AG04450 (cell line): ENCODE measurements around the gene KIAA1671. TPM values are rescaled to one million over a fixed set of nuclear protein-coding genes. Genes with fewer than 3 reads are reported as not detected.

Source experiments
- CTCF ChIA-PET: fragments of 300-600, 350-600 bp; formaldehyde crosslinking; extraction: SDS; loops from one replicate; lab custom pipeline; 2022; ENCODE audit warnings: antibody characterized with exemption, inconsistent platforms; lab: Charles Lee
- POLR2A ChIA-PET: fragments of 350-600 bp; formaldehyde crosslinking; extraction: SDS; loops from one replicate; lab custom pipeline; 2021; ENCODE audit warnings: antibody characterized with exemption, inconsistent platforms; lab: Yijun Ruan, JAX
- DNase-seq: peaks from one replicate; pipeline ENCODE4 v3.0.0-alpha.2; 2011; ENCODE audit warnings: low read depth, low spot score
- H3K27ac ChIP-seq: one replicate; pipeline ENCODE4 v1.5.1; 2012; ENCODE audit warnings: low read depth, low read length, control low read depth
- H3K27me3 ChIP-seq: one replicate; pipeline ENCODE4 v1.6.0; 2012; ENCODE audit warnings: low read length; ENCODE audit not compliant: control insufficient read depth, insufficient read depth
- H3K4me3 ChIP-seq: 2 replicates; pipeline ENCODE4 v1.5.1; 2011; ENCODE audit warnings: mild to moderate bottlenecking, low read depth, low read length, control low read depth
- H3K9me3 ChIP-seq: 2 replicates; pipeline ENCODE4 v1.5.1; 2012; ENCODE audit warnings: low read length; ENCODE audit not compliant: control insufficient read depth, insufficient read depth
- CTCF ChIP-seq: IDR thresholded peaks from 2 replicates; pipeline ENCODE4 v1.5.1; 2011; ENCODE audit warnings: low read depth, low read length, control low read depth, inconsistent platforms
- polyA plus RNA-seq: library from polyadenylated mRNA; depleted of rRNA; stranded (reverse); fragments of >200 nt; gene quantifications from 2 replicates; pipeline ENCODE4 v1.2.3, GENCODE V29; 2011

The KIAA1671 gene
- polyA plus RNA-seq, 1 experiment: 0.02 TPM

DNA sequence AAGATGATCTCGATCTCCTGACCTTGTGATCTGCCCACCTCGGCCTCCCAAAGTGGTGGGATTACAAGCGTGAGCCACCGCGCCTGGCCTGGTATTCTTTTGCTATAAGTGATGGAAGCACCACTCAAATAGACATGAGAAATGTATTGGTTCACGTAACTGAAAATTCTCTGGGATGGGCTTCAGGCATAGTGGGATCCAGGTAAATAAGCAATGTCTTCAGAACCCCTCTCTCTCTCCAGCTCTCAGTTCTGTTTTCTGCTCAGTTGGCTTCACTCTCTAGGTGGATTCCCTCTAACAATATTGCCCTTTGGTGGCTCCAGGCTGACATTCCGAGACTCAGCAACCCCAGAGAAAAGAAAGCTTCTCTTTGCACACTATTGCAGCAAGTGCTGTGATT is 5.1 kb upstream of the KIAA1671 start:
- DNase-seq: no peak
- Histone ChIP-seq H3K4me3 (no peak overlapping the region), H3K27ac (no peak overlapping the region), H3K9me3 (no peaks in the 10 kb centered on the region; the same call in 1 of the 2 replicates), H3K27me3 (no peaks in the 10 kb centered on the region)
- ChIA-PET CTCF (interaction anchor here (0.6 kb wide), 1 partner anchor 1658 kb away, joined by 4 read pairs; no protein-coding TSS in a partner anchor), POLR2A (no interaction called here)
- no peak for TF ChIP-seq CTCF

DNA sequence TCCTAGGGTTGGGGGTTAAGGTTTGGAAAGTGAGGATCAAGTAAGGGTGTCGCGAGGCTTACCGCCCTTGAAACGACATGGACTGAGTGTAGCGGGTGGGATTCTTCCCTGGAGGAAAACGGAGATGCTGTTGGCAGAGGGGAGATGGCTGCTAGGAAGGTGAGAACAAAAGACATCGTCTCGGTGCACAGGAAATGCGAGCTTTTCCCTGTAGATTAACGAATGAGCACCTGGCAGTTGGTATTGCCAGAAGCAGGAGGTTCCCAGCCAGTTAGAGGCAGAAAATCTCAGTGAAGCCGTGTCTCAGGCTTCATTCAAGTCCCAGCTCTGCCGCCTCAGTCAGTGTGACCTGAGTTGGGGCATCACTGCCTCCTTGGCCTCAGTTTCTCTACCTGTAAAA is 4.6 kb upstream of the KIAA1671 start:
- ChIA-PET CTCF (interaction anchor here (0.6 kb wide), 1 partner anchor 1658 kb away, joined by 4 read pairs; no protein-coding TSS in a partner anchor), POLR2A (no interaction called here)
- no peaks in the 10 kb centered on the region; the same call in 1 of the 2 replicates for H3K9me3 ChIP-seq
- DNase-seq: no peak
- TF ChIP-seq CTCF: no peak
- no peak overlapping the region for H3K27ac ChIP-seq
- H3K27me3 ChIP-seq: peaks cover 3% of the 10 kb centered on the region
- no peak overlapping the region for H3K4me3 ChIP-seq

DNA sequence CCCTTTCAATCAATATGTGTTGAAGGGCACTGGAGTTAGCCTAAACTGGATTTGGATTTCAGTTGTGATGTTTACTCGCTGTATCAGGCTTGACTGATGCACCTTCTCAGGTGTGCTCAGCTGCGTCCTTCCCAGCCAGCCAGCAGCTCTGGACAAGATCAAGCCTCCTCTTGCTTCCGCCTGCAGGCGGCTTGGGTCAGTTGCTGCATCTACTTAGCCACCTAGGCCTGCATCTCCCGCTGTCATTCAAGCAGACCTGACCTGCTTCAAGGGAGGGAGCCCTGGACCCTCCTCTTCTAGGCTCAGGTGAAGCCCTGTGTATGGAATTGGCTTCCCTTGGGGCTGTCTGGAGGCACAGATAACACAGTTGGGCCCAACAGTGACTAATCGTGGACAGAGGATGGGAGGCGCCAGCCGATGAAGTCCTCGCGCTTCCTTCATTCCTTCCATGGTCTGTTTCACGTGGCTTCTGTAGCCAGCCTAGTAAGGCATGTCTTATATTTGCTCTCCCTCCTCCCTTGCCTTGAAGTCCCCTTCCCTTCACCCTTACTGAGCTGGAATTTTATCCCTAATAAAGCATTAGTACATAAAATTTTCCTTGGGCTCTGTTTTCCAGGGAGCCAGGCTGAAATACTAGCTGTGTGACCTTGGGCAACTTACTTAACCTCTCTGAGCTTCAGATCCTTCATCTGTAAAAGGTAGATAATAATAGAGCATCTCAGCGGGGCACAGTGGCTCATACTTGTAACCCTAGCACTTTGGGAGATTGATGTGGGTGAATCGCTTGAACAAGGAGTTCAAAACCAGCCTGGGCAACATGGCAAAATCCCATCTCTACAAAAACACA is 3.9 kb upstream of the KIAA1671 start:
- peaks cover 10% of the 10 kb centered on the region for H3K27me3 ChIP-seq
- DNase-seq: no peak
- ChIA-PET CTCF (interaction anchor here (2.0 kb wide), 1 partner anchor 10 kb away, joined by 5 read pairs; no protein-coding TSS in a partner anchor), POLR2A (no interaction called here)
- no peak overlapping the region for H3K4me3 ChIP-seq
- H3K27ac ChIP-seq: no peak overlapping the region
- no peaks in the 10 kb centered on the region; the same call in 1 of the 2 replicates for H3K9me3 ChIP-seq
- no peak for TF ChIP-seq CTCF

DNA sequence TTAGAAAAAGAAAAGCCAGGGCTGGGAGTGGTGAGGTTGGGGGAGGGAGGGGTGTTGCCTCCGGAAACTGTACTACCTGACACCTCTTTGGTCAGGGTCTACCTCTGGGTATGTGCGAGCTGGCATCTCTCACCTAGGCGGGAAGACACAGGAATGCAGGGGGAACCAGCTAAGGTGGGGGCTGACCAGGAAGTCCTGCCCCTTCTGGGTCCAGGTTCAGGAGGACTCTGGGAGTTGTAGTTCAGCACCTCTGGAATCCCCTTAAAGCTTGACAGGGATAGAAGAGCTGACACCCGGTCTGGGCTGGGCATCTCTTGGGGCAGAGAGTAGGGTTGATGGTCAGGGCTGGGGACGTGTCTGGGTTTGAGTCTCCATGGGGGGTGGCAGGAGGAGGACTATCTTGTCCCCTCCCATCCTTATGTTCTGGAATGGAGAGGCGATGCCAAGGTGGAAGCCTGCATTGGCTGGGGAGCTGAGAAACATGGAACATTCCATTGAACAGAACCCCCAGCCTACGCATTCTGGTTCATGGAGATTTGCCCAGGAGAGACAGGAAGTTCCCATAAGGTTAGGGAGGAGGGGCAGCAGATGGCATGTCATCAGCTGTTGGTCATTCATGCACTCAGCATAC is 2.1 kb upstream of the KIAA1671 start:
- Histone ChIP-seq H3K27me3 (peaks cover 16% of the 10 kb centered on the region), H3K9me3 (no peaks in the 10 kb centered on the region; the same call in 1 of the 2 replicates), H3K4me3 (no peak overlapping the region), H3K27ac (no peak overlapping the region)
- POLR2A ChIA-PET: no interaction called here
- no peak for TF ChIP-seq CTCF
- CTCF ChIA-PET: interaction anchor here (2.0 kb wide), 1 partner anchor 12 kb away, joined by 5 read pairs; no protein-coding TSS in a partner anchor
- no peak for DNase-seq
